SK-N-MC (cell line): ENCODE data around the gene ATXN1.

Experiments used
- EZH2 ChIP-seq: fragments of 200-600 bp; sonication (generic); IDR thresholded peaks from one replicate; pipeline ENCODE4 v1.6.1; 2017; ENCODE audit warnings: antibody characterized with exemption
- FOXP2 ChIP-seq: optimal IDR thresholded peaks from 2 replicates; pipeline ENCODE3; 2011; ENCODE audit warnings: mild to moderate bottlenecking, moderate library complexity; ENCODE audit not compliant: insufficient read depth; ENCODE audit errors: extremely low read length, control extremely low read depth

DNA sequence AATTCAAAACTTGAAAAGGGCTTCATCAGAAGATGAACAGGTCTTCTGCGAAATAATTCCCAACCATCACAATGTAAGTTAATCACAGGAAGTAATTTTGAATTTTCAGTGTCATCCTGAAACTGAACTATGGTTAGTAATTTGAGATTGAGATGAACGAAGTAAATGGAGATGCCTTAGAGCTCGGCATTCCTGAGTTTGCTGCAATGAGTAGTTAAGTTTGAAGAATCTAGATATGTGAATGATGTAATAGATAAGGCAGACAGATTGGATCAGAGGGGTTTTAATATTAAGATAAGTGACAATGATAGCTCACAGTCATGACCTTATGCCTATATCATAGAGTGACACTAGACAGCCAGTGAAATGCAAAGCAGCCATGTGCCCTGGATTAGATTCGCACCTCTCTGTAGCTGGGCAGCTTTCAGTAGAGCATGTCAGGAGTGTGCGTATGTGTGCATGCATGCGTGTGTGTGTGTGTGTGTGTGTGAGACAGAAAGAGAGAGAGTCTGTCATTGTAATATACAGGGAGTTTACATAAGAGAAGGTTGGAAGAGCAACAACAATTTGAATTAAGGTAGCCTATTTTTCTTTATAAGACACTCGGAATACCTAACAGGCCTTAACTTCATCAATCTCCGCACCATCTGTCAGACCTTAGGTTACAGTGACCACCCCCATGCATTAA, 289.9 kb downstream of the ATXN1 start:
- TF ChIP-seq EZH2 (no peak), FOXP2 (no peak)
